PC-9 (cell line): ENCODE data around the gene ATAD2B.

Experiments
- CTCF ChIP-seq: fragments of 200-600 bp; sonication (generic); conservative IDR thresholded peaks from 2 replicates; pipeline ENCODE4 v1.6.1; 2017; ENCODE audit warnings: mixed run types, antibody characterized with exemption, mild to moderate bottlenecking, moderate library complexity
- EZH2 ChIP-seq: fragments of 200-600 bp; sonication (generic); IDR thresholded peaks from 2 replicates; pipeline ENCODE4 v1.8.0; 2017; ENCODE audit warnings: antibody characterized with exemption, low read depth

GRCh38 chr2:23794234-23794633, 132.7 kb downstream of the ATAD2B start:
- no peak for TF ChIP-seq CTCF
- no peak for TF ChIP-seq EZH2
